Loucy (cell line): ENCODE measurements around the gene NAALADL2.

Source experiments
- EZH2phosphoT487 ChIP-seq: fragments of 200-600 bp; IDR thresholded peaks from 2 replicates; pipeline ENCODE4 v1.6.1; 2018; ENCODE audit warnings: antibody characterized with exemption, mild to moderate bottlenecking, moderate library complexity, borderline replicate concordance
- TF ChIP-seq, protein P1 (sequence below): fragments of 200-600 bp; sonication (generic); conservative IDR thresholded peaks from 2 replicates; pipeline ENCODE4 v1.5.1; 2014; ENCODE audit warnings: mild to moderate bottlenecking, antibody characterized with exemption, low read length

DNA sequence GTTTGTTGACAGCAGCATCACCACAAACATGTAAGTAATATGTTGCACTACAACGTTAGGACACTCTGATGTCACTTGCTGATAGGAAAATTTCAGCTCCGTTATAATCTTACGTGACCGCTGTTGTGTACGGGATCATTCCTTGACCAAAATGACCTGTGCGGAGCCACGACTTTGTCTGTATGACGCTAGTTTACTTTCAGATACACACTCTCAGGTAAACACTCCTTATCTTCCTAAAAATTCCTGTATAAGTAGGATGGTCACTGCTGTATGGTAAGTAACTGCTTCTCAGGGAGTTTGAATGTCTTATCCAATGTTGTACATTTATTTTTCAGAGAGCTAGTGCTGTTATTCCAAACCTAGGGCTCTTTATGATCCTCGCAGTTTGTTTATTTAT is 410.3 kb downstream of the NAALADL2 start:
- TF ChIP-seq, protein P1, sequence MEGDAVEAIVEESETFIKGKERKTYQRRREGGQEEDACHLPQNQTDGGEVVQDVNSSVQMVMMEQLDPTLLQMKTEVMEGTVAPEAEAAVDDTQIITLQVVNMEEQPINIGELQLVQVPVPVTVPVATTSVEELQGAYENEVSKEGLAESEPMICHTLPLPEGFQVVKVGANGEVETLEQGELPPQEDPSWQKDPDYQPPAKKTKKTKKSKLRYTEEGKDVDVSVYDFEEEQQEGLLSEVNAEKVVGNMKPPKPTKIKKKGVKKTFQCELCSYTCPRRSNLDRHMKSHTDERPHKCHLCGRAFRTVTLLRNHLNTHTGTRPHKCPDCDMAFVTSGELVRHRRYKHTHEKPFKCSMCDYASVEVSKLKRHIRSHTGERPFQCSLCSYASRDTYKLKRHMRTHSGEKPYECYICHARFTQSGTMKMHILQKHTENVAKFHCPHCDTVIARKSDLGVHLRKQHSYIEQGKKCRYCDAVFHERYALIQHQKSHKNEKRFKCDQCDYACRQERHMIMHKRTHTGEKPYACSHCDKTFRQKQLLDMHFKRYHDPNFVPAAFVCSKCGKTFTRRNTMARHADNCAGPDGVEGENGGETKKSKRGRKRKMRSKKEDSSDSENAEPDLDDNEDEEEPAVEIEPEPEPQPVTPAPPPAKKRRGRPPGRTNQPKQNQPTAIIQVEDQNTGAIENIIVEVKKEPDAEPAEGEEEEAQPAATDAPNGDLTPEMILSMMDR, result no peak
- TF ChIP-seq EZH2phosphoT487, result no peak
